ENCODE data around the gene CENATAC. TPM values are rescaled to one million over a fixed set of nuclear protein-coding genes. Genes with fewer than 3 reads are reported as not detected.

Gene CENATAC
- total and polyA plus RNA-seq, 9 of the 15 experiments (the other 6 are each of a cell fraction or from before 2014, with no cell fraction given) = 2.4 to 25.5 (median 13.7) TPM

DNA sequence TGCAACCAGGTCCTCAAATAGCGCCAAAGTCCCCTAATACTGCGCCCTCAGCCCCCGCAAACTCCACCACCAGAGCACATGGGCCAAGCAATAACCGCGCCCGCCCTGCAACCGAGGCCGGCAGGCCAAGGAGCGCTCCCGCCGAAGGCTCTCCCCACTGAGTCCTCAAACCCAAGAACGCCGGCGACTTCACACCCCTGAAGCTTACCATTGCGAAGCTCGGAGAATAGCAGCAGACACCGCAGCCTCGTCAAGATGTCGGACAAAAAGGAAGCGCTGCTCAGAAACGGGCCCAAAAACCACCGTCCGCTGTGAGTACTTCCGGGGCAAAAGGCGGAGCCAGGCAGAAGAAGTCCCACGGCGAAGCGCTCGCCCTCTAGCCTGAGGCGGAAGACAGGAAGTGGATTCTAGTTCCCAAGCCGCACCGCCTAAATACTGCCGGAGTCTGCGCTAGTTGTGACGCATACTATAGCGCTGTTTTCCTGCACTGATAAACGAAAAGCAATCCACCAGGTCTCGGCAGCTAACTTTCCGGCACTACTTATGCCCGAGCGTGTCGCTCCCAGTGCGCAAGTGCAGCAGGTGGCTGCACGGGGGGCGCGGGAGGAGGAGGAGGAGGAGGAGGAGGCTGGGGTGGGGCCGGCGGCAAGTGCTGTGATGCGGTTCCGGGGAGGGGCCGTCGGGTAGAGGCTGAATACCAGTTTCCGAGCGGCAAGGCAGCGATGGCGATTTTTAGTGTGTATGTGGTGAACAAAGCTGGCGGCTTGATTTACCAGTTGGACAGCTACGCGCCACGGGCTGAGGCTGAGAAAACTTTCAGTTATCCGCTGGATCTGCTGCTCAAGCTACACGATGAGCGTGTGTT, 20.4 kb downstream of the CENATAC start, which contains the start of the genes RPS25 and TRAPPC4 (continued):
- TF ChIP-seq CHAMP1 (IDR thresholded peaks at IDR 0.05) (no peak), POLR2AphosphoS5 (IDR thresholded peaks at IDR 0.05; ENCODE audit: control insufficient read depth, insufficient read depth, low read depth, low read length) (peak; percentile 96), SRSF7 (optimal IDR thresholded peaks at IDR 0.05; ENCODE audit: low read depth, low read length) (no peak), ZNF274 (IDR thresholded peaks at IDR 0.05; ENCODE audit: borderline replicate concordance, low read depth, low read length) (no peak), SRF (CRISPR knock-in tag; IDR thresholded peaks at IDR 0.05) (peak in 1 of 2 experiments; percentile 14; a peak in 1 of 4 replicates), ZFP36 (IDR thresholded peaks at IDR 0.05; ENCODE audit: low read depth, low read length, partially characterized antibody) (no peak), HMG20A (CRISPR knock-in tag; conservative IDR thresholded peaks at IDR 0.05) (no peak), JUND (IDR thresholded peaks at IDR 0.05; ENCODE audit: borderline replicate concordance, low read depth, low read length) (peak; percentile 17; the same call in 1 of the 2 replicates), JUND (tag; IDR thresholded peaks at IDR 0.05; ENCODE audit: borderline replicate concordance, low read depth, low read length) (peak; percentile 64; the same call in 2 of the 3 replicates), TAL1 (IDR thresholded peaks at IDR 0.05) (no peak), ZNF436 (CRISPR knock-in tag; IDR thresholded peaks at IDR 0.05) (no peak), ZNF140 (CRISPR knock-in tag; IDR thresholded peaks at IDR 0.05) (no peak), ZNF212 (CRISPR knock-in tag; IDR thresholded peaks at IDR 0.05) (no peak), SMARCA5 (IDR thresholded peaks at IDR 0.05) (no peak), ZNF764 (CRISPR knock-in tag; IDR thresholded peaks at IDR 0.05; ENCODE audit: low read depth) (no peak), PCBP2 (IDR thresholded peaks at IDR 0.05; ENCODE audit: low read depth, low read length, poor library complexity, severe bottlenecking) (no peak), MAFG (tag; conservative IDR thresholded peaks at IDR 0.05) (no peak), DACH1 (IDR thresholded peaks at IDR 0.05; ENCODE audit: partially characterized antibody) (no peak), SLC30A9 (CRISPR knock-in tag; IDR thresholded peaks at IDR 0.05) (no peak), TAF15 (IDR thresholded peaks at IDR 0.05; ENCODE audit: low read depth, low read length) (no peak), ERF (CRISPR knock-in tag; IDR thresholded peaks at IDR 0.05) (no peak), TCF7L2 (IDR thresholded peaks at IDR 0.05; ENCODE audit: low read depth, low read length) (no peak), KDM2B (CRISPR knock-in tag; IDR thresholded peaks at IDR 0.05) (no peak), RAD21 (CRISPR knock-in tag; conservative IDR thresholded peaks at IDR 0.05 in 1 of 2, IDR thresholded peaks at IDR 0.05 in 1 of 2) (no peak), ZNF507 (tag; conservative IDR thresholded peaks at IDR 0.05) (no peak), HNRNPL (IDR thresholded peaks at IDR 0.05; ENCODE audit: low read depth, low read length) (no peak)
- TF ChIP-seq, protein P1, sequence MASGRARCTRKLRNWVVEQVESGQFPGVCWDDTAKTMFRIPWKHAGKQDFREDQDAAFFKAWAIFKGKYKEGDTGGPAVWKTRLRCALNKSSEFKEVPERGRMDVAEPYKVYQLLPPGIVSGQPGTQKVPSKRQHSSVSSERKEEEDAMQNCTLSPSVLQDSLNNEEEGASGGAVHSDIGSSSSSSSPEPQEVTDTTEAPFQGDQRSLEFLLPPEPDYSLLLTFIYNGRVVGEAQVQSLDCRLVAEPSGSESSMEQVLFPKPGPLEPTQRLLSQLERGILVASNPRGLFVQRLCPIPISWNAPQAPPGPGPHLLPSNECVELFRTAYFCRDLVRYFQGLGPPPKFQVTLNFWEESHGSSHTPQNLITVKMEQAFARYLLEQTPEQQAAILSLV (tag; IDR thresholded peaks at IDR 0.05) = no peak
